Skin epidermis (tissue), 12 donors: ENCODE measurements around the gene CECR2.
A peak's percentile ranks its signal among the peaks of the same experiment; 100 is the strongest.

Experiments
- H3K27ac ChIP-seq, 21 experiments: fragments of 200-600 bp; sonication (generic) in 11 of 21; one replicate each; pipeline ENCODE4 v1.5.0; 2020; ENCODE audit warnings: mild to moderate bottlenecking in 3 of 21, inconsistent platforms in 2 of 21, moderate library complexity in 2 of 21
- H3K4me3 ChIP-seq, 7 experiments: fragments of 200-600 bp; sonication (generic) in 2 of 7; one replicate each; pipeline ENCODE4 v1.5.0; 2020; ENCODE audit warnings: inconsistent platforms in 2 of 7, mild to moderate bottlenecking in 2 of 7, moderate library complexity in 1 of 7

Gene CECR2

GRCh38 chr22:17359501-17359900, 9.8 kb upstream of the CECR2 start:
- no peak overlapping the region for H3K27ac ChIP-seq
- H3K4me3 ChIP-seq: no peak overlapping the region

- Histone ChIP-seq H3K4me3 (no peak overlapping the region), H3K27ac (no peak overlapping the region)
Observed at GRCh38 chr22:17366329-17366728, 2.9 kb upstream of the CECR2 start.

GRCh38 chr22:17366830-17367229, 2.4 kb upstream of the CECR2 start:
- Histone ChIP-seq H3K4me3 (no peak overlapping the region), H3K27ac (no peak overlapping the region)

- peak overlapping the region in 2 of 7 experiments; percentile 26 to 59 for H3K4me3 ChIP-seq
- H3K27ac ChIP-seq: no peak overlapping the region
Observed at GRCh38 chr22:17368144-17368543, 1.1 kb upstream of the CECR2 start.

- Histone ChIP-seq H3K4me3 (peak overlapping the region; percentile 3 to 59 (median 35)), H3K27ac (peak overlapping the region in 4 of 21 experiments; percentile 6 to 63 (median 36))
Observed at GRCh38 chr22:17368554-17369438, 464 bp upstream of the CECR2 start.

GRCh38 chr22:17370026-17370765, 936 bp downstream of the CECR2 start:
- peak overlapping the region in 6 of 21 experiments; percentile 24 to 79 (median 60) for H3K27ac ChIP-seq
- peak overlapping the region; percentile 13 to 59 (median 44) for H3K4me3 ChIP-seq

GRCh38 chr22:17370766-17371432, 1.6 kb downstream of the CECR2 start:
- H3K27ac ChIP-seq: peak overlapping the region in 3 of 21 experiments; percentile 30 to 61 (median 60)
- peak overlapping the region in 6 of 7 experiments; percentile 20 to 59 (median 44) for H3K4me3 ChIP-seq

- H3K4me3 ChIP-seq: peak overlapping the region in 1 of 7 experiments; percentile 59
- H3K27ac ChIP-seq: no peak overlapping the region
Observed at GRCh38 chr22:17371448-17371847, 2.2 kb downstream of the CECR2 start.

GRCh38 chr22:17373855-17374254, 4.6 kb downstream of the CECR2 start:
- no peak overlapping the region for H3K27ac ChIP-seq
- no peak overlapping the region for H3K4me3 ChIP-seq

- Histone ChIP-seq H3K27ac (no peak overlapping the region), H3K4me3 (no peak overlapping the region)
Observed at GRCh38 chr22:17375914-17376614, 6.8 kb downstream of the CECR2 start.

GRCh38 chr22:17376950-17377349, 7.7 kb downstream of the CECR2 start:
- no peak overlapping the region for H3K27ac ChIP-seq
- H3K4me3 ChIP-seq: no peak overlapping the region

GRCh38 chr22:17379944-17380343, 10.7 kb downstream of the CECR2 start:
- Histone ChIP-seq H3K4me3 (no peak overlapping the region), H3K27ac (no peak overlapping the region)

- no peak overlapping the region for H3K4me3 ChIP-seq
- H3K27ac ChIP-seq: no peak overlapping the region
Observed at GRCh38 chr22:17380359-17381087, 11.3 kb downstream of the CECR2 start.

GRCh38 chr22:17381192-17381913, 12.1 kb downstream of the CECR2 start:
- Histone ChIP-seq H3K4me3 (no peak overlapping the region), H3K27ac (no peak overlapping the region)

GRCh38 chr22:17384612-17385330, 15.5 kb downstream of the CECR2 start:
- Histone ChIP-seq H3K27ac (no peak overlapping the region), H3K4me3 (no peak overlapping the region)

- H3K4me3 ChIP-seq: no peak overlapping the region
- no peak overlapping the region for H3K27ac ChIP-seq
Observed at GRCh38 chr22:17387356-17387755, 18.1 kb downstream of the CECR2 start.

- H3K27ac ChIP-seq: no peak overlapping the region
- no peak overlapping the region for H3K4me3 ChIP-seq
Observed at GRCh38 chr22:17388235-17388634, 19.0 kb downstream of the CECR2 start.

GRCh38 chr22:17390087-17390486, 20.8 kb downstream of the CECR2 start:
- H3K27ac ChIP-seq: no peak overlapping the region
- no peak overlapping the region for H3K4me3 ChIP-seq
